Activated naive CD4-positive, alpha-beta T cell treated with anti-CD3 and anti-CD28 coated beads for 36 hours (primary cell): ENCODE measurements around the gene DNAJC13. TPM values are rescaled to one million over a fixed set of nuclear protein-coding genes. Genes with fewer than 3 reads are reported as not detected.
A peak's percentile ranks its signal among the peaks of the same experiment; 100 is the strongest.

Experiments
- CTCF ChIA-PET: fragments of 350-600 bp; sonication (Branson Sonifier 250); formaldehyde crosslinking; loops from one replicate; lab custom pipeline; 2021; ENCODE audit warnings: antibody characterized with exemption; lab: Charles Lee
- DNase-seq: peaks from one replicate; pipeline ENCODE4 v3.0.0-alpha.2; 2020
- H3K27ac Mint-ChIP-seq: one replicate; pipeline ENCODE4 v1.8.0; 2021; ENCODE audit warnings: mild to moderate bottlenecking, mixed read lengths
- H3K27me3 Mint-ChIP-seq: one replicate; pipeline ENCODE4 v1.8.0; 2021; ENCODE audit warnings: low read depth, mixed read lengths
- H3K36me3 Mint-ChIP-seq: one replicate; pipeline ENCODE4 v1.8.0; 2021; ENCODE audit warnings: low read depth, mixed read lengths
- H3K4me1 Mint-ChIP-seq: one replicate; pipeline ENCODE4 v1.8.0; 2021; ENCODE audit warnings: low read depth, mixed read lengths
- H3K4me3 Mint-ChIP-seq: one replicate; pipeline ENCODE4 v1.8.0; 2021; ENCODE audit warnings: mild to moderate bottlenecking, moderate library complexity, mixed read lengths
- H3K9me3 Mint-ChIP-seq: one replicate; pipeline ENCODE4 v1.8.0; 2021; ENCODE audit warnings: mixed read lengths
- intact Hi-C: fragments of 100-400 bp; cut with micrococcal nuclease; formaldehyde crosslinking; loops from one replicate; pipeline ENCODE4 v1.15.1; 2023
- total RNA-seq, 2 experiments: library from RNA; stranded (reverse); gene quantifications; one replicate each; pipeline ENCODE4 v1.2.3, GENCODE V29; 2021

Gene DNAJC13
- total RNA-seq, 2 experiments from 2014 or later = 32.8 to 33.6 TPM

GRCh38 chr3:132504375-132504933 lies 87.2 kb downstream of the DNAJC13 start:
- no peak overlapping the region for H3K4me3 Mint-ChIP-seq
- no peaks in the 10 kb centered on the region for H3K4me1 Mint-ChIP-seq
- H3K9me3 Mint-ChIP-seq = no peaks in the 10 kb centered on the region
- no peaks in the 10 kb centered on the region for H3K27me3 Mint-ChIP-seq
- CTCF ChIA-PET = no interaction called here
- intact Hi-C loops = no loop called here
- no peak for DNase-seq
- peaks cover 33% of the 10 kb centered on the region for H3K36me3 Mint-ChIP-seq
- H3K27ac Mint-ChIP-seq = no peak overlapping the region

DNA sequence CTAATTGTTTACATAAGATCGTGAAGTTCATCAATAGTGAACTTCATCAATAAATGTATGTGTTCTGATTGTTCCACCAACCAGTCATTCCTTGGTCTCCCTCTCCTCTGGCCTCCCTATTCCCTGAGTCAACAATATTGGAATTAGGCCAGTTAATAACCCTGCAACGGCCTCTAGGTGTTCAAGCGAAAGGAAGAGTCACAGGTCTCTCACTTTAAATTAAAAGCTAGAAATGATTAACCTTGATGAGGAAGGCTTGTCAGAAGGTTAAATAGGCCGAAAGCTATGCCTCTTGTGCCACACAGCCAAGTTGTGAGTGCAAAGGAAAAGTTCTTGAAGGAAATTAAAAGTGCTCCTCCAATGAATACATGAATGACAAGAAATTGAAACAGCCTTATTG lies 90.4 kb downstream of the DNAJC13 start:
- Mint-ChIP-seq H3K27ac (no peak overlapping the region), H3K9me3 (no peaks in the 10 kb centered on the region), H3K36me3 (peaks cover 34% of the 10 kb centered on the region), H3K4me3 (no peak overlapping the region), H3K27me3 (no peaks in the 10 kb centered on the region), H3K4me1 (no peaks in the 10 kb centered on the region)
- CTCF ChIA-PET = no interaction called here
- no peak for DNase-seq
- intact Hi-C loops = no loop called here

DNA sequence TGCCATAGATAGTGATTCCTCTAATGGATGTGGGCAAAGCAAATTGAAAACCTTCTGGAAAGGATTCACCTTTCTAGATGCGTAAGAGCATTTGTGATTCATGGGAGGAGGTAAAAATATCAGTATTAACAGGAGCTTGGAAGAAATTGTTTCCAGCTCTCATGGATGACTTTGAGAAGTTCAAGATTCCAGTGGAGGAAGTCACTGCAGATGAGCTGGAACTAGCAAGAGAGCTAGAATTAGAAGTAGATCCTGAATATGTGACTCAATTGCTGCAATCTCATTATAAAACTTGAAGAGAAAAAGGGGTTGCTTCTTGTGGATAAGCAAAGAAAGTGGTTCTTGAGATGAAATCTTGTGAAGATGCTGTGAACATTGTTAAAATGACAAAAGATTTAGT lies 91.8 kb downstream of the DNAJC13 start:
- CTCF ChIA-PET = interaction anchor here (1.3 kb wide), 1 partner anchor 11 kb away, joined by 4 read pairs; no protein-coding TSS in a partner anchor
- Mint-ChIP-seq H3K36me3 (peaks cover 38% of the 10 kb centered on the region), H3K4me1 (no peaks in the 10 kb centered on the region), H3K27me3 (no peaks in the 10 kb centered on the region), H3K4me3 (no peak overlapping the region), H3K27ac (no peak overlapping the region), H3K9me3 (no peaks in the 10 kb centered on the region)
- DNase-seq = no peak
- intact Hi-C loops = no loop called here

GRCh38 chr3:132509506-132509905 lies 92.2 kb downstream of the DNAJC13 start:
- Mint-ChIP-seq H3K36me3 (peaks cover 40% of the 10 kb centered on the region), H3K4me3 (no peak overlapping the region), H3K27ac (no peak overlapping the region), H3K9me3 (no peaks in the 10 kb centered on the region), H3K27me3 (no peaks in the 10 kb centered on the region), H3K4me1 (no peaks in the 10 kb centered on the region)
- CTCF ChIA-PET = interaction anchor here (1.3 kb wide), 1 partner anchor 11 kb away, joined by 4 read pairs; no protein-coding TSS in a partner anchor
- DNase-seq = no peak
- intact Hi-C loops = no loop called here

- Mint-ChIP-seq H3K9me3 (no peaks in the 10 kb centered on the region), H3K4me3 (no peak overlapping the region), H3K27me3 (no peaks in the 10 kb centered on the region), H3K36me3 (peaks cover 44% of the 10 kb centered on the region), H3K27ac (no peak overlapping the region), H3K4me1 (peaks cover 2% of the 10 kb centered on the region)
- intact Hi-C loops = no loop called here
- CTCF ChIA-PET = no interaction called here
- no peak for DNase-seq
Measured at GRCh38 chr3:132513057-132513456, 95.8 kb downstream of the DNAJC13 start.

GRCh38 chr3:132517311-132517710 lies 100.0 kb downstream of the DNAJC13 start:
- no peak for DNase-seq
- H3K27me3 Mint-ChIP-seq = no peaks in the 10 kb centered on the region
- peaks cover 7% of the 10 kb centered on the region for H3K4me1 Mint-ChIP-seq
- no peak overlapping the region for H3K27ac Mint-ChIP-seq
- peaks cover 32% of the 10 kb centered on the region for H3K36me3 Mint-ChIP-seq
- no peak overlapping the region for H3K4me3 Mint-ChIP-seq
- CTCF ChIA-PET = interaction anchor here (0.7 kb wide), 1 partner anchor 905 kb away, joined by 4 read pairs; no protein-coding TSS in a partner anchor
- intact Hi-C loops = no loop called here
- H3K9me3 Mint-ChIP-seq = no peaks in the 10 kb centered on the region

GRCh38 chr3:132519914-132520313 lies 102.6 kb downstream of the DNAJC13 start:
- Mint-ChIP-seq H3K27me3 (no peaks in the 10 kb centered on the region), H3K36me3 (peaks cover 21% of the 10 kb centered on the region), H3K9me3 (no peaks in the 10 kb centered on the region), H3K4me3 (no peak overlapping the region), H3K27ac (no peak overlapping the region), H3K4me1 (peaks cover 9% of the 10 kb centered on the region)
- DNase-seq = no peak
- CTCF ChIA-PET = interaction anchor here (1.1 to 1.2 kb wide), 2 partner anchors 11 to 207 kb away, joined by 4 read pairs; no protein-coding TSS in a partner anchor
- intact Hi-C loops = loop anchor here (5.0 kb wide), 1 partner anchor 103 kb away; the partner anchor contains the start of gene DNAJC13

DNA sequence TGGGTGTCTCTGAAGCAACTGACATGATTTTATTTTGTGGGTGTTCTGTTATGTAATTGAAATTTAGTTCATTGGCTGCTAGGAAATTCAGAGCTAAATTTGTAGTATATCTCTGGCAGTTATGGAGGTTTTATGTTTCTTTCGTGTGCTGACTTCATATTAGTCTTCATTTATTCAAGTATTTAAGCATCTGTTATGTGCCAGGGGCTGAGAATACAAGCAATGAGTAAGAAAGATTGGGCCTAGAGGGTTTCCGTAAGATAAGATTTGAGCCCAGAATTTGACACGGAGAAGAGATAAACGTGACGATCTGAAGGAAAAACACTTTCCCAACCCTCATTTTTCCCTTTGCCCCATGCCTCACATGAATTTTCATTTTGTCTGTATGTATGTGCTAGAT lies 104.6 kb downstream of the DNAJC13 start:
- H3K27ac Mint-ChIP-seq = no peak overlapping the region
- CTCF ChIA-PET = interaction anchor here (2.6 kb wide), 1 partner anchor 14 kb away, joined by 8 read pairs; no protein-coding TSS in a partner anchor
- peaks cover 21% of the 10 kb centered on the region for H3K36me3 Mint-ChIP-seq
- no peaks in the 10 kb centered on the region for H3K9me3 Mint-ChIP-seq
- no peak for DNase-seq
- no peak overlapping the region for H3K4me3 Mint-ChIP-seq
- H3K27me3 Mint-ChIP-seq = no peaks in the 10 kb centered on the region
- intact Hi-C loops = loop anchor here (5.0 kb wide), 1 partner anchor 105 kb away; the partner anchor contains the start of gene DNAJC13
- H3K4me1 Mint-ChIP-seq = peaks cover 9% of the 10 kb centered on the region

DNA sequence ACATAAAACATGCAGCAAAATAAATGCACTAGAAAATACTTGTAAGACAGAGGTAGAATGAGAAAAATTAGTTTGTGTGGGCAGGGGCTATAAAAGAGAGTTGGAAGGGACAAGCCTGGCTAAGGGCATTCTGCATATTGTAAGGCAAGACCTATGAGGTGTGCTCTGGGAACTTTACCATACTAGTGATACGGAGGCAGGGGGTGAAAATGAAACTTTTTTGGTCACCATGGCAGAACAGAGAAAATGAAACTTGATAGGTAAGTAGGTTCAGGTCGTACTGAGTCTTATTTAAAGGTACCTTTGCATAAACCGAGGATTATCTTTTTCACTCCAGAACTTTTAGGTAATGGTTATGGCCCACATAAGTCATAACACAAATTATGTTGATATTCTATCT lies 105.1 kb downstream of the DNAJC13 start:
- Mint-ChIP-seq H3K4me1 (peaks cover 6% of the 10 kb centered on the region), H3K36me3 (peaks cover 17% of the 10 kb centered on the region), H3K9me3 (no peaks in the 10 kb centered on the region), H3K4me3 (no peak overlapping the region), H3K27me3 (no peaks in the 10 kb centered on the region), H3K27ac (no peak overlapping the region)
- intact Hi-C loops = loop anchor here (5.0 kb wide), 1 partner anchor 105 kb away; the partner anchor contains the start of gene DNAJC13
- CTCF ChIA-PET = interaction anchor here (2.6 kb wide), 1 partner anchor 14 kb away, joined by 8 read pairs; no protein-coding TSS in a partner anchor
- peak; percentile 7 for DNase-seq

- Mint-ChIP-seq H3K4me1 (no peaks in the 10 kb centered on the region), H3K27ac (no peak overlapping the region), H3K27me3 (no peaks in the 10 kb centered on the region), H3K9me3 (no peaks in the 10 kb centered on the region), H3K36me3 (peaks cover 25% of the 10 kb centered on the region), H3K4me3 (no peak overlapping the region)
- DNase-seq = no peak
- CTCF ChIA-PET = no interaction called here
- intact Hi-C loops = no loop called here
Measured at GRCh38 chr3:132530624-132531023, 113.3 kb downstream of the DNAJC13 start.

- no peak overlapping the region for H3K27ac Mint-ChIP-seq
- intact Hi-C loops = loop anchor here (1.0 to 2.0 kb wide), 2 partner anchors 106 to 183 kb away; no protein-coding TSS in a partner anchor
- no peaks in the 10 kb centered on the region for H3K27me3 Mint-ChIP-seq
- peaks cover 31% of the 10 kb centered on the region for H3K36me3 Mint-ChIP-seq
- no peak overlapping the region for H3K4me3 Mint-ChIP-seq
- peak; percentile 71 for DNase-seq
- H3K4me1 Mint-ChIP-seq = no peaks in the 10 kb centered on the region
- no peaks in the 10 kb centered on the region for H3K9me3 Mint-ChIP-seq
- CTCF ChIA-PET = interaction anchor here (0.6 to 7.0 kb wide), 17 partner anchors 10 to 184 kb away, joined by 3 to 98 read pairs (median 4); no protein-coding TSS in a partner anchor
Measured at GRCh38 chr3:132535575-132536441, 118.5 kb downstream of the DNAJC13 start.

- Mint-ChIP-seq H3K27ac (no peak overlapping the region), H3K36me3 (peaks cover 35% of the 10 kb centered on the region)
- intact Hi-C loops = loop anchor here (1.0 to 2.0 kb wide), 2 partner anchors 106 to 184 kb away; no protein-coding TSS in a partner anchor
Measured at GRCh38 chr3:132536442-132537153, 119.3 kb downstream of the DNAJC13 start.

More at GRCh38 chr3:132536442-132537153, 119.3 kb downstream of the DNAJC13 start:
- DNase-seq = no peak
- Mint-ChIP-seq H3K9me3 (no peaks in the 10 kb centered on the region), H3K4me1 (no peaks in the 10 kb centered on the region), H3K4me3 (no peak overlapping the region), H3K27me3 (no peaks in the 10 kb centered on the region)
- CTCF ChIA-PET = interaction anchor here (0.6 to 7.0 kb wide), 15 partner anchors 11 to 185 kb away, joined by 3 to 98 read pairs (median 6); no protein-coding TSS in a partner anchor
